AG04449 (cell line): ENCODE measurements around the gene FLNB.

Experiments used
- CTCF ChIA-PET: fragments of 350-600 bp; formaldehyde crosslinking; extraction: SDS; loops from one replicate; lab custom pipeline; 2021; ENCODE audit warnings: antibody characterized with exemption; lab: Yijun Ruan, JAX
- POLR2A ChIA-PET: fragments of 400-600, 350-600 bp; formaldehyde crosslinking; extraction: SDS; loops from one replicate; lab custom pipeline; 2020; ENCODE audit warnings: antibody characterized with exemption, inconsistent platforms; lab: Yijun Ruan, JAX
- DNase-seq: peaks from one replicate; pipeline ENCODE4 v3.0.0-alpha.2; 2010; ENCODE audit warnings: low read depth, low spot score
- H3K4me3 ChIP-seq: 2 replicates; pipeline ENCODE4 v1.5.1; 2011; ENCODE audit warnings: low read depth, mild to moderate bottlenecking, control low read depth, low read length
- CTCF ChIP-seq: IDR thresholded peaks from one replicate; pipeline ENCODE4 v1.5.1; 2011; ENCODE audit warnings: mild to moderate bottlenecking, moderate library complexity, low read length, control low read depth, inconsistent platforms; ENCODE audit not compliant: insufficient read depth; ENCODE audit errors: missing control alignments

The FLNB gene

GRCh38 chr3:58077596-58078285 lies 69.5 kb downstream of the FLNB start:
- H3K4me3 ChIP-seq = no peak overlapping the region
- ChIA-PET POLR2A (no interaction called here), CTCF (interaction anchor here (0.7 kb wide), 1 partner anchor 69 kb away, joined by 3 read pairs; the partner anchor contains the start of gene FLNB)
- DNase-seq = no peak
- no peak for TF ChIP-seq CTCF

- ChIA-PET POLR2A (no interaction called here), CTCF (no interaction called here)
- TF ChIP-seq CTCF = no peak
- DNase-seq = no peak
- no peak overlapping the region for H3K4me3 ChIP-seq
These were observed 70.4 kb downstream of the FLNB start for GRCh38 chr3:58078610-58079009.

- no peak for TF ChIP-seq CTCF
- H3K4me3 ChIP-seq = no peak overlapping the region
- POLR2A ChIA-PET = no interaction called here
- CTCF ChIA-PET = interaction anchor here (0.7 to 1.2 kb wide), 3 partner anchors 8 to 117 kb away, joined by 3 read pairs; no protein-coding TSS in a partner anchor
- DNase-seq = no peak
These were observed 71.6 kb downstream of the FLNB start for GRCh38 chr3:58079773-58080172.

GRCh38 chr3:58082047-58082446 lies 73.8 kb downstream of the FLNB start:
- no peak overlapping the region for H3K4me3 ChIP-seq
- ChIA-PET POLR2A (no interaction called here), CTCF (no interaction called here)
- no peak for TF ChIP-seq CTCF
- DNase-seq = no peak

- POLR2A ChIA-PET = no interaction called here
- DNase-seq = no peak
- H3K4me3 ChIP-seq = no peak overlapping the region
- CTCF ChIA-PET = no interaction called here
- TF ChIP-seq CTCF = no peak
These were observed 75.9 kb downstream of the FLNB start for GRCh38 chr3:58084166-58084565.

GRCh38 chr3:58084788-58085543 lies 76.7 kb downstream of the FLNB start:
- H3K4me3 ChIP-seq = no peak overlapping the region
- no peak for TF ChIP-seq CTCF
- POLR2A ChIA-PET = no interaction called here
- CTCF ChIA-PET = no interaction called here
- DNase-seq = no peak
